H1 (cell line): Measurements from ENCODE around the gene MORN5. TPM values are rescaled to one million over a fixed set of nuclear protein-coding genes. Genes with fewer than 3 reads are reported as not detected.

Source experiments
- CBX8 ChIP-seq: fragments of 300-800, 300-1000 bp; sonication (generic); IDR thresholded peaks from 2 replicates; pipeline ENCODE4 v1.7.1; 2016; ENCODE audit warnings: low read depth, low read length, borderline replicate concordance
- CHD2 ChIP-seq: IDR thresholded peaks from 2 replicates; pipeline ENCODE4 v1.6.1; 2012; ENCODE audit warnings: low read length, improper control_type of control experiment
- POLR2A ChIP-seq, 2 experiments: IDR thresholded peaks; 1 replicate in 1 of 2; 2 replicates in 1 of 2; pipeline ENCODE4 v1.6.1; 2011; ENCODE audit warnings: low read depth in 2 of 2, low read length in 2 of 2, mild to moderate bottlenecking in 2 of 2; ENCODE audit errors: control extremely low read depth in 1 of 2
- RXRA ChIP-seq: IDR thresholded peaks from 2 replicates; pipeline ENCODE4 v1.6.1; 2011; ENCODE audit warnings: low read depth, mild to moderate bottlenecking, low read length, moderate library complexity; ENCODE audit not compliant: insufficient read depth
- polyA plus RNA-seq, 7 experiments: library from polyadenylated mRNA; depleted of rRNA in 3 of 7; stranded (reverse) in 5 of 7; unstranded in 2 of 7; fragments of >200 nt in 5 of 7; fragments of 200-250 nt in 2 of 7; gene quantifications; 1 replicate in 5 of 7; 2 replicates in 1 of 7; 4 replicates in 1 of 7; pipeline versions ENCODE4 v1.2.1 to v1.2.3, GENCODE V29; 2011 to 2013; ENCODE audit warnings: missing spikeins in 2 of 7, mixed read lengths in 2 of 7
- total RNA-seq: library from RNA; stranded (reverse); fragmentation: NEBNext Ultra II Directional; extraction: Animal tissue kit (Norgen Biotek cat#: 25700); gene quantifications from 2 replicates; pipeline ENCODE4 v1.2.1, GENCODE V29; 2021

The MORN5 gene
- total and polyA plus RNA-seq, 2 of the 8 experiments (the other 6 are each of a cell fraction or from before 2014, with no cell fraction given) = not detected

GRCh38 chr9:122122903-122123632 lies 36.6 kb upstream of the MORN5 start (continued):
- TF ChIP-seq POLR2A (IDR thresholded peaks at IDR 0.05; ENCODE audit: control extremely low read depth in 1 of 2, low read depth in 2 of 2, low read length in 2 of 2) (no peak), CHD2 (no peak), RXRA (no peak), CBX8 (no peak)
